Measurements from ENCODE around the gene GPR183.
A peak's percentile ranks its signal among the peaks of the same experiment; 100 is the strongest.

DNA sequence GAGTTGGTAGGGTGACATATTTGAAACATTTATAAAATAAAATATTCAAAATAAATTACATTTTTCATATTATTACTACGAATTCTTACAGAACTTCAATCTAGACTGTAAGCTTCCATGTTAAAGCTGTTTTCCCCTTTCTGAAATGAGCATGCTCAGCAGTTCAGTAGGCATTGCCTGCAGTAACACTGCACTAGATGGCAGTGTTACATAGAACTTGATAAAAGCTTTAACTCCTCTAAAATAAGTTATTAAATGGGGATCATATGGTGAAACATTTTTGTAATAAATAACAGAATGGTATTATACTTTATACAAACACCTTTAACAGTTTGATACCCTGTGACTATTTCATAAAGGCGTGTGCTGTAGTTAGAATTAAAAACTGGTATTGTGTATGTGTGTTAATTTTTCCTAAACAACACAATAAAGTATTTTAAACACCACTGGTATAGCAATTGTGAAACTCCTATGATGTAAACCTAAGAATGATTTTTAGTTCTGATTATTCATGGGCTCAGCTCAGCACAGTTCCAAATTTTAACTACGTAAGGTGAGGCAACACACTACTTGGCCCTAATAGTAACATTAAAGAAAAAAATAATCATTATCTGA is 37.5 kb downstream of the GPR183 start:
- TF ChIP-seq, protein P1, sequence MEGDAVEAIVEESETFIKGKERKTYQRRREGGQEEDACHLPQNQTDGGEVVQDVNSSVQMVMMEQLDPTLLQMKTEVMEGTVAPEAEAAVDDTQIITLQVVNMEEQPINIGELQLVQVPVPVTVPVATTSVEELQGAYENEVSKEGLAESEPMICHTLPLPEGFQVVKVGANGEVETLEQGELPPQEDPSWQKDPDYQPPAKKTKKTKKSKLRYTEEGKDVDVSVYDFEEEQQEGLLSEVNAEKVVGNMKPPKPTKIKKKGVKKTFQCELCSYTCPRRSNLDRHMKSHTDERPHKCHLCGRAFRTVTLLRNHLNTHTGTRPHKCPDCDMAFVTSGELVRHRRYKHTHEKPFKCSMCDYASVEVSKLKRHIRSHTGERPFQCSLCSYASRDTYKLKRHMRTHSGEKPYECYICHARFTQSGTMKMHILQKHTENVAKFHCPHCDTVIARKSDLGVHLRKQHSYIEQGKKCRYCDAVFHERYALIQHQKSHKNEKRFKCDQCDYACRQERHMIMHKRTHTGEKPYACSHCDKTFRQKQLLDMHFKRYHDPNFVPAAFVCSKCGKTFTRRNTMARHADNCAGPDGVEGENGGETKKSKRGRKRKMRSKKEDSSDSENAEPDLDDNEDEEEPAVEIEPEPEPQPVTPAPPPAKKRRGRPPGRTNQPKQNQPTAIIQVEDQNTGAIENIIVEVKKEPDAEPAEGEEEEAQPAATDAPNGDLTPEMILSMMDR (IDR thresholded peaks at IDR 0.05) = peak; percentile 50 to 62 (median 58)
- TF ChIP-seq POLR2A (IDR thresholded peaks at IDR 0.05) (no peak), EP300 (IDR thresholded peaks at IDR 0.05; ENCODE audit: low read depth) (no peak), POLR2AphosphoS5 (IDR thresholded peaks at IDR 0.05) (no peak)

Data from transverse colon (tissue), 4 donors.